Natural killer cell treated with Interleukin-12 subunit alpha and Interleukin-12 subunit beta and Interleukin-15 and Interleukin-18, amount 100 ng/mL, for 72 hours (primary cell): Measurements from ENCODE around the gene MIA3. TPM values are rescaled to one million over a fixed set of nuclear protein-coding genes. Genes with fewer than 3 reads are reported as not detected.

Experiments
- ATAC-seq, 2 donors: fragments of 150-1000 bp; cut with Tn5 transposase in 1 of 2; sonication (Bioruptor Pico), chemical (Tn5 transposase) in 1 of 2; 2 replicates each; pipeline ENCODE4 v1.10.0; 2021
- DNase-seq: peaks from one replicate; pipeline ENCODE4 v3.0.0; 2022; ENCODE audit warnings: low spot score
- H3K27ac Mint-ChIP-seq, 2 donors: 1 replicate in 1 of 2; 2 replicates in 1 of 2; pipeline ENCODE4 v1.8.0; 2022; ENCODE audit warnings: mixed read lengths in 2 of 2, mild to moderate bottlenecking in 1 of 2, moderate library complexity in 1 of 2
- H3K27me3 Mint-ChIP-seq, 2 donors: 1 replicate in 1 of 2; 2 replicates in 1 of 2; pipeline ENCODE4 v1.8.0; 2022; ENCODE audit warnings: mixed read lengths in 2 of 2
- H3K36me3 Mint-ChIP-seq: one replicate; pipeline ENCODE4 v1.8.0; 2022; ENCODE audit warnings: mixed read lengths
- H3K4me1 Mint-ChIP-seq, 2 donors: 1 replicate in 1 of 2; 2 replicates in 1 of 2; pipeline ENCODE4 v1.8.0; 2022; ENCODE audit warnings: low read depth in 2 of 2, mixed read lengths in 2 of 2, mild to moderate bottlenecking in 1 of 2
- H3K4me3 Mint-ChIP-seq: one replicate; pipeline ENCODE4 v1.8.0; 2022; ENCODE audit warnings: mixed read lengths
- H3K9me3 Mint-ChIP-seq: 2 replicates; pipeline ENCODE4 v1.8.0; 2022; ENCODE audit warnings: mixed read lengths
- total RNA-seq, 2 donors: library from RNA; stranded (reverse); gene quantifications; one replicate each; pipeline ENCODE4 v1.2.3, GENCODE V29; 2022

Gene MIA3
- total RNA-seq, 2 donors from 2014 or later, result 41.0 to 43.6 TPM

- Mint-ChIP-seq H3K36me3 (peaks cover 7% of the 10 kb centered on the region), H3K27me3 (no peaks in the 10 kb centered on the region), H3K9me3 (no peaks in the 10 kb centered on the region), H3K4me3 (no peak overlapping the region), H3K27ac (no peak overlapping the region), H3K4me1 (peaks cover 9 to 13% of the 10 kb centered on the region in 2 donors)
- DNase-seq (no peak), ATAC-seq (no peak)
These were observed 86.4 kb downstream of the MIA3 start for GRCh38 chr1:222704260-222704659.

GRCh38 chr1:222706815-222707214, 88.9 kb downstream of the MIA3 start:
- no peak for ATAC-seq

GRCh38 chr1:222709700-222710153, 91.8 kb downstream of the MIA3 start:
- Mint-ChIP-seq H3K4me3 (no peak overlapping the region), H3K36me3 (peaks cover 5% of the 10 kb centered on the region), H3K9me3 (no peaks in the 10 kb centered on the region), H3K4me1 (peaks cover 25 to 36% of the 10 kb centered on the region in 2 donors), H3K27ac (no peak overlapping the region), H3K27me3 (no peaks in the 10 kb centered on the region)
- no peak for ATAC-seq
- no peak for DNase-seq

More at GRCh38 chr1:222706815-222707214, 88.9 kb downstream of the MIA3 start:
- H3K36me3 Mint-ChIP-seq, result peaks cover 7% of the 10 kb centered on the region
- DNase-seq, result no peak
- H3K27me3 Mint-ChIP-seq, result no peaks in the 10 kb centered on the region
- H3K4me1 Mint-ChIP-seq, result peaks cover 19 to 33% of the 10 kb centered on the region in 2 donors
- no peak overlapping the region for H3K27ac Mint-ChIP-seq
- no peak overlapping the region for H3K4me3 Mint-ChIP-seq
- no peaks in the 10 kb centered on the region for H3K9me3 Mint-ChIP-seq

DNA sequence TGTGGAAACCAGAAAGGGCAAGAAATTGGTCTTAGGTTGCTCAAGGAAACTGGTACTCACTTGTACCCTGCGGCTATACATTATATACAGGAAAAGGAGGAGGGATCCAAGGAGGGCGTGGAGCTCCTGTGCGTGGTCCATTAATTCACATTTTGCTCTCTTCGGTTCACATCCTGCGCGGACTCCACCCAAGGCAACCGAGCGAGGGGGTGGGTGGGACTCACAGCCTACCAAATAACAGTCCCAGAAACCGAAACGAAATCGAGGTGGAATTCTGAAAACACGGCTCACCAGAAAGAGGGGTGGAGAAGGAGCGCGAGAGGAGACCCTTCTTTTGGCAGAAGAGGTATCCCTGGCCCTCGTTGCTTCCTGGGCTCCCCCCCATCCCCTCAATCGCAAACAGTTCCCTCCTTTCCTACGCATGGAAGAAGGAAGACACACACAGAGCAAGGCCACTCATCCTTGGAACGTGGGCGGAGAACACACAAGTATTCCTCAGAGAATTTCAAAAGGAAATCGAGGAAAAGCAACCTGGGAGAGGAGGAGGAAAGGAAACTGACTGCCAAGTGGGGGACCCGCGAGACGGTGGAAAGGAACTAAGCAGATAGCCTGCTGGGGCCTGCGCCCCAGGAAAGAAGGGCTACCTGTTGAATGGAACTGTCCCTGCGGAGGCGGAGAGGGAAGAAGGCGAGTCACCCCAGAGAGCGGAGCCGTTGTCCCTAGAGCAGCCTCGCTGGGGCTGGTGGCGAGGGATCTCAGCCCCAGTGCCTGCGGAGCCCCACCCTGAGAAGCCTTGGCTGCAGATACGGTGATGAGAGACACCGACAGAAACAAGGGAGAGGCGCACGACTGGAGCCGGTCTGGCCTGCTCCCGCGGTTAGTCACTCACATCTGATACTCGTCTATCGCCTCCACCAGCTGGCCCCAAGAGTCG, 93.7 kb downstream of the MIA3 start:
- H3K27ac Mint-ChIP-seq, result peak overlapping the region; percentile 95 to 100
- H3K4me3 Mint-ChIP-seq, result peak overlapping the region; percentile 99
- H3K36me3 Mint-ChIP-seq, result peaks cover 8% of the 10 kb centered on the region
- peak; percentile 62 to 67 for ATAC-seq
- no peaks in the 10 kb centered on the region for H3K27me3 Mint-ChIP-seq
- peaks cover 18 to 31% of the 10 kb centered on the region in 2 donors for H3K4me1 Mint-ChIP-seq
- no peaks in the 10 kb centered on the region for H3K9me3 Mint-ChIP-seq
- DNase-seq, result peak; percentile 81

DNA sequence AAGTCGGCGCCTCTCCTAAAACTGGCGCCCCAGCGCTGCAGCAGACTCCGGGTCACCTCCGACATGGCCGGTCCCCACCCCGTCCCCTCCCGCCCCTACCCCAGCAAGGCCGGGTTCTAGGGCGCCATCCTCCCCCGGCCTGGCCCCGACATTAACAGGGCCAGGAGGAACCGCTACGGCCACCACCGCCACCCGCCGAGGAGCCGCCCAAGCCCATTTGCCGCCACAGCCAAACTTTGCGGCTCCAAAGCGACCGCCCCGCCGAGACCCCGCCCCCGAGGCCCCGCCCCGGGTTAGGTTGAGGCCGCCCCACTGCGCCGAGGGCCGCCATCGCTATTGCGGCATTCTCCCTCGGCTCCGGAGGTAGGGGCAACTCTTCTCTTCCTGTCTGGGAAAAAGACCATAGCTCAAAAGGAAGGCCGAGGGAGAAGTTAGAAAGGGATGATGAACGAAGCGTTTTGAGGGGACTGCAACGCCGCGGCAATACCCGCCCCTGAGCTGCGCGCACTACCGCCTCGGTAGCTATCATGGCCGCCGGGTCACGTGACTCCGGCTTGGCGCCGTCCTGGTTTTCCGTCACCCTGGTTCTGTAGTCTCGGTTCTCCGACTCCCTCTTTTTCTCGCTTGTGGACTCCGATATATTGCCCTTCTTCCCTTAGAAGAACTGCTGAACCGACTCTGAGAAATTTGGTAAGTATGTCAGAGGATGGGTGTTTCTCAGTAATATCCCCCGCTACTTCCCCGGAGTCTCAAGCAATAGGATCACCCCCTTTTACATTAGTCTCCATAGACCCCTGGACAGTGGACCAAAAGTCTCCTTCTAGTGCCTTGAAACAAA, 94.6 kb downstream of the MIA3 start, which contains the start of the genes AIDA and BROX:
Gene AIDA (minus strand): TSS at position 239 of the 838 bp plus-strand sequence. CDS start 174 bp downstream, at position 65.
Gene BROX (plus strand): TSS at position 312 of the 838 bp plus-strand sequence. CDS start 3,136 bp downstream, outside the sequence.
- no peaks in the 10 kb centered on the region for H3K27me3 Mint-ChIP-seq
- peaks cover 9% of the 10 kb centered on the region for H3K36me3 Mint-ChIP-seq
- peak; percentile 94 for ATAC-seq
- H3K4me3 Mint-ChIP-seq, result peak within 1 kb of the TSS; percentile 99
- H3K4me1 Mint-ChIP-seq, result peaks cover 18 to 34% of the 10 kb centered on the region in 2 donors
- DNase-seq, result peak; percentile 94
- H3K9me3 Mint-ChIP-seq, result no peaks in the 10 kb centered on the region
- peak within 1 kb of the TSS; percentile 95 to 100 for H3K27ac Mint-ChIP-seq

DNA sequence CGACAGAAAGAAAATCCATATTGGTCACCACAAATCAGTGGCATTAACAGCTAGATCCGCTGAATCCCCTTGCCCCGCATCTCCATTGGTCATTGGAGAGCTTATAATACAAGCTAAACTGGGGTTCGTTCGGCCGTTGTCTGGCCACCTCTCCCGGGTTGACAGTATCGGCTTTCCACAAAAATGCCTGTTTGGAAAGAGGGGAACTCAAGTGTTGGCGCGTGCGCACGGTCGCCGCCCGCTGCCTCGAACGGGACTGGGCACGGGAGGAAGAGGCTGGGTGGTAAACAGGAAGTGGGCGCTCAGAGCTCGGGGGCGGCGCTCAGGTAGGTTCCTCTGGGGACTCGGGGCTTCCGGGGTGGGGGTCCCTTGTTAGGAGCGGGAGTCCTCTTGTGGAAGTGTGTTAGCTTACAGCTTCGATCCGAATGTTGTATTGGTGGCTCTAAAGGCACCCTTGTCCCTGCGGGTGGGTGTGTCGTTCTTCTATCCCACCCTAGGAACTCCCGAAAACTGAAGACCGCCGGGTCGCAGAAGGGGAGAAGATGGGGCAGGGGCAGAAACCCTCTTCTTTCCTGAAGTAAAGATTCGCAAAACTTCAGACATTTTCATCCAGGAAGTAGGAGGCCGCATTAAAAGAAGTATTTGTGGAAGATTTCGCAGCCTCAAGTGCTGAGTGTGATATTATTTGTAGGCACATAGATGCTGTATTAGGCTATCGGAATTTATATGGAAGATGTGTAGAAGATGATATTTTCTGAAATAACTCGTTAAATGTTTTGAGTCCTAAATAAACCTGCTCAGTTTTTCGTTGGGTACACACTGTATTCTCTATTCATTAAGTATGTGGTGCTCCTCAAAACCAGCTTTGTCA, 95.4 kb downstream of the MIA3 start:
- H3K4me3 Mint-ChIP-seq, result peak overlapping the region; percentile 99
- H3K36me3 Mint-ChIP-seq, result peaks cover 9% of the 10 kb centered on the region
- no peaks in the 10 kb centered on the region for H3K27me3 Mint-ChIP-seq
- H3K27ac Mint-ChIP-seq, result peak overlapping the region; percentile 95 to 100
- peak; percentile 92 for DNase-seq
- ATAC-seq, result peak; percentile 79 to 81
- peaks cover 18 to 34% of the 10 kb centered on the region in 2 donors for H3K4me1 Mint-ChIP-seq
- H3K9me3 Mint-ChIP-seq, result no peaks in the 10 kb centered on the region

GRCh38 chr1:222716393-222716792, 98.5 kb downstream of the MIA3 start:
- H3K27ac Mint-ChIP-seq, result no peak overlapping the region
- peaks cover 21% of the 10 kb centered on the region for H3K36me3 Mint-ChIP-seq
- peaks cover 12 to 22% of the 10 kb centered on the region in 2 donors for H3K4me1 Mint-ChIP-seq
- H3K4me3 Mint-ChIP-seq, result no peak overlapping the region
- no peaks in the 10 kb centered on the region for H3K9me3 Mint-ChIP-seq
- no peaks in the 10 kb centered on the region for H3K27me3 Mint-ChIP-seq
- ATAC-seq (no peak), DNase-seq (no peak)

Other genes starting within 250 kb of the MIA3 start
- gene HHIPL2, start 70.0 kb upstream of the MIA3 start, total RNA-seq, result 1 to 10 TPM in 1 of 2 donors, under 1 TPM in 1; 0.74 to 1.8 TPM
- gene TAF1A, start 28.2 kb upstream of the MIA3 start, total RNA-seq, result 10 to 100 TPM; 13.3 to 27.6 TPM
- 10 to 100 TPM; 30.5 to 42.5 TPM for gene AIDA, start 94.4 kb downstream of the MIA3 start, total RNA-seq
- gene BROX, start 94.5 kb downstream of the MIA3 start, total RNA-seq, result 10 to 100 TPM; 36.3 to 38.9 TPM
- gene FAM177B, start 119.1 kb downstream of the MIA3 start, total RNA-seq, result under 1 TPM in 1 of 2 donors, not detected in 1; 0.98 TPM
- 1 to 10 TPM; 2.2 to 2.9 TPM for gene DISP1, start 196.9 kb downstream of the MIA3 start, total RNA-seq